HG02588 (cell line): ENCODE results near the gene CDKN3.

Experiments
- ATAC-seq: cut with Tn5 transposase; IDR thresholded peaks from one replicate; pipeline ENCODE4 v1.9.1; 2021; ENCODE audit warnings: mild to moderate bottlenecking, moderate library complexity; ENCODE audit not compliant: unreplicated experiment

Gene CDKN3

GRCh38 chr14:54396493-54397335, at the start of gene CDKN3:
Gene CDKN3, plus strand, starts transcription at chr14:54397007. Its CDS starts 62 bp downstream, at chr14:54397069.
- ATAC-seq = peak; percentile 97

- ATAC-seq = no peak
These were observed 49.8 kb upstream of the CDKN3 start for GRCh38 chr14:54347044-54347443.

GRCh38 chr14:54348001-54348611, 48.7 kb upstream of the CDKN3 start:
- ATAC-seq = no peak

GRCh38 chr14:54348923-54349620, 47.7 kb upstream of the CDKN3 start:
- ATAC-seq = no peak

GRCh38 chr14:54349713-54350112, 47.1 kb upstream of the CDKN3 start:
- ATAC-seq = no peak

DNA sequence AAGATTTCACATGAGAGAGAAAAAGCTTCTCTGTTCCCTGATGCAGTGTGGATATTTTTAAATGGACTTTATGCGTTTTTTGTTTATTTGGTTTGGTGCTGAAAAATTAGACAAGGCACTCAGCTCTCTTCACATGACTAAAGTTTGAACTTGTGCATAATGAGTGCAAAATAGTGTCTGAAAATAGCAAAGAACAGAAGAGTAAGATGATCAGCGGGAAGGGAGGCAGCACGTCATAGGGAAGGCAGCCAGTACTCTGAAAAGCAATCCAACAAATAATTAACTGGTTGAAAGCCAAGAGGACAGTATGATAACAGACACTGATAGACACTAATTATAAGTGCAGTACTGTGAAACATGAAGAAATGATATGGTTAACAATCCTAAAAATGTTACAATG, 46.6 kb upstream of the CDKN3 start:
- no peak for ATAC-seq

- no peak for ATAC-seq
These were observed 43.5 kb upstream of the CDKN3 start for GRCh38 chr14:54353266-54353665.

- ATAC-seq = no peak
These were observed 43.1 kb upstream of the CDKN3 start for GRCh38 chr14:54353694-54354093.

- ATAC-seq = no peak
These were observed 42.7 kb upstream of the CDKN3 start for GRCh38 chr14:54354096-54354495.

DNA sequence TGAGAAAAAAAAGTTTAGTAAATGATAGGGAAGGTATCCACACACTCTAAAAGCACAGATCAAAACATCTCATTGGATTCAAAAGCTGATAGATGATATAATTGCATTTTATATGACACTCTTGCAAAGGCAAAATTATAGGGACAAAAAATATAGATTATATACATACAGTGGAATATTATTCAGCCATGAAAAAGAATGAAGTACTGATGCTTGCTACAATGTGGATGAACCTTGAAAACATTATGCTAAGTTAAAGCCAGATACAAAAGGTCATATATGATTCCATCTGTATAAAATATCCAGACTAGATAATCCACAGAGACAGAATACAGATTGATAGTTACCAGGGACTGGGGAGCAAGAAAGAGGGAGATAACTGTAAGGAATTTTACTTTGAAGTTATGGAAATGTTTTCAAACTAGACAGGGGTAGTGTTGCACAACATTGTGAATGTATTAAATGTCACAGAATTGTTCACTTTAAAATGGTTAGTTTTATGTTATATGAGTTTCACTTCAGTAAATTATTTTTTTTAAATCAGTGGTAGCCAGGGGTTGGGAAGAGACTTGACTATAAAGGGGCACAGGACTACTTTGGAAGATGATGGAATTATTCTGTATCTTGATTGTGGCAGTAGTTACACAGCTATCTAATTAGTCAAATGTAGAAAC, 41.7 kb upstream of the CDKN3 start:
- ATAC-seq = no peak

DNA sequence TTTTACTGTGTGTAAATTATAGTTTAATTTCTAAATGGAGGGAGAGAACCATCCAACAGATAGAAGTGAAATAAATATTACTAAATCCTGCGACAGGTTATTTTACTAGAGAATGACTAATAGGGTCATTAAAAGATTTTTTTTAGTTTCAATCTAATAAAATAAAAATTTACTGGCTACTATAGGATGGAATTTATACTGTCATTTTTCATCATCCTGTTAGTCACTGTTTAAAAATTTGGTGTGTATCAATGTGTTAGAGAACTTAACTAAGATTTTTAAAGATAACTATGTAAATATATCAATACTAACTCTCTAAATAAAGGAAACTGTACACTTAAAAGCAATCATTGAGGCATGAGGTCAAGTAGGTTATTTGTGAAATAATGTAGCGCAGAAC, 41.1 kb upstream of the CDKN3 start:
- ATAC-seq = no peak

DNA sequence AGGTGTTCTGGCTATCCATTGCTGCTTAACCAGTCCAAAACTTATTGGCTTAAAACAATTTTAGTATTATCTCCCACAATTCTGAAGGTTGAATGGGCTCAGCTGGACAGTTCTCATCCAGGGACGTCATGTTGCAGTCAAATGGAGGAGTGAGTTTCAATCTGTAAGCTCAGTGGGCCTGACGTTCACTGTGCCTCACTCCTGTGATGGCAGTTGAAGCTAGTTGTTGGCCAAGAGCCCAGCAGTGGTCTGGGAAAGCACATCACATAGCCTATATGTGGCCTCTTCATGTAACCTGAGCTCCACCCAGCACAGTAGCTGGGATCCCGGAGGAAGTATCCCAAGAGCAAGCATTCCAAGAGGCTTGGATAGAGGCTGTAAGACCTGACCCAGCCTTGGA, 40.6 kb upstream of the CDKN3 start:
- no peak for ATAC-seq

- no peak for ATAC-seq
These were observed 36.1 kb upstream of the CDKN3 start for GRCh38 chr14:54360667-54361066.

- no peak for ATAC-seq
These were observed 34.7 kb upstream of the CDKN3 start for GRCh38 chr14:54362089-54362504.

DNA sequence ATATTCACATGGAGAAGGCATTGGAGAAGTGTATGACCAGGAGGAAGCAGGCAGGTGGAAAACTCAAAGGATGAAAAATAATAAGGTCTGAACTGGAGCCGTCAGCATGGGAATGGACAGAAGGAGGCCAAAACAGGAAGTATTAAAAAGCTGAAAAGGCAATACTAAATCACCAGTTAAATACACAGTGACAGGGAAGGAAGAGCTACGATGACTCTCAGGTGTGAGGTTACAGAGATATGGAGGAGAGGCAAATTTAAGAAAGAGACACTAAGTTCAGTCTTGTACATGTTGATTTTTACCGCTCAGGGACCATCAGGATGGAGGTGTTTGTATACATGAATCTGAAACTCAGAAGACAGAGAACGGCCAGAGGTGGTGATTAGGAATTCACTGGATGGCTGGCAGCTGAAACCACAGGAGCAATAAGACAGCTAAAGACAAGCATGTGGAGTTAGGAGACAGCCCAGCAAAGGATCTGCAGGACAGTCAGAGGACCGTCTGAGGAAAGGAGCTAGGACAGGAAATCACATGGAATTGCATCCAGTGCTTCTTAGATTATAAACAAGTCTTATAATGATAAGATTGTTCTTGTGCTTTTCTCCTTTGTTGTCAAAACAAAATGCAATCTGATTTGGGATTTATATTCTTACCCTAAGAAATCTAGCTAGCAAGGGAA, 33.9 kb upstream of the CDKN3 start:
- no peak for ATAC-seq

GRCh38 chr14:54364555-54365415, 32.0 kb upstream of the CDKN3 start:
- no peak for ATAC-seq

DNA sequence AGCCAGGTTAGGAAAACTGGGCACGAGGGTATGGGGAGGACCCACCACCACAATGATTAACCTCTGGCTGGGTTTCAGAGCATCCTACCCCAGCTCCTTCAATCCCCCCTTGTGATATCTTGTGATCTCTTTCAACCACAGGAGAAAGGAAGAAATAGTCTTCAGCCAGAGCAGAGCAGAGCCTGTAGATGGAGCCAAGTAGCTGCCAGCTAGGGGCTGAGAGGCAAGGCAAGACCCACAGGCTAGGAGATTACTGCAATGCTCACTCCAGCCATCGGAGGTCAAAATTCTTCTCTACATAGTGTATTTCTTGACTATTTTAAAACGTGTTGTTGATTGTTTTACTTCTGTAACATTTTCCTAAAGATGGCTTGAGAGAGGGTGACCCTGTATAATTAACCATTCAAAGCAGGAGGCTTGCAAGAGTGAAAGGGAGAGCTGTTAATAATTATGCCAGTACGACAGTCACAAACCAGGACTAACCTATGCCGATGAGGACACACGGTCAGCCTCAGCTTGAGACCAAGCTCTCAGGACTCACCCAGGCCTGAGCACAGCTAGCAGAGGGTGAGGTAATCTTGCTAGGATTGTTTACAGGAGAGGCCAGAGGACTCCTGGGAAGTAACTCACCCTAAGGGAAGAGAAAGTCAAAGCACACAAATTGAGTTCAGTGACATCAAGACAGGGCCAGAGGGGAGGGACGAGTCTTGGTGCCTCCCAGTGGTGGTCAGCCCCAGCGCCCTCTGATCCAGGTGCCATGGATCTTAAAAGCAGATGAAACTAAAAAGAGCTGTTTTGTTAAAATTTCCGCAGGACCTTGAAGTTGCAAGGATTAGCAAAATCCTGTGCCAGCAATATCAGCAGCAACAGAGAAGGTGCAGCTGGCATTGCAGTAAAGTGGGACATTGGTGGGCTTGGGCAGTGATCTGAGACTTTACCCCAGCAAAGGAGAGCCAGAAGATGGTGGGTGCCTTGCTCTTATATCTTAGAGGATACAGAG, 29.8 kb upstream of the CDKN3 start:
- no peak for ATAC-seq

- no peak for ATAC-seq
These were observed 28.5 kb upstream of the CDKN3 start for GRCh38 chr14:54368291-54368690.

GRCh38 chr14:54369343-54369742, 27.5 kb upstream of the CDKN3 start:
- no peak for ATAC-seq
